H54 (cell line): Measurements from ENCODE around the gene CDC42EP2.
A peak's percentile ranks its signal among the peaks of the same experiment; 100 is the strongest.

ENCODE experiments used
- DNase-seq: peaks from one replicate; pipeline ENCODE4 v3.0.0; 2011; ENCODE audit warnings: low spot score, mixed read lengths; ENCODE audit not compliant: insufficient read length
- FAIRE-seq: peaks from 3 replicates; lab custom pipeline; 2011; peaks lifted over from hg19 to GRCh38; lab: Jason Lieb, UNC
- POLR2A ChIP-seq: IDR thresholded peaks from 2 replicates; pipeline ENCODE4 v1.6.1; 2011; ENCODE audit warnings: low read depth, mild to moderate bottlenecking, low read length

CDC42EP2 gene

GRCh38 chr11:65314501-65315203, at the start of gene CDC42EP2:
Gene CDC42EP2 (plus strand): TSS chr11:65314866. CDS start chr11:65320899, 6,033 bp downstream.
- DNase-seq (peak; percentile 60), FAIRE-seq (no peak)
- peak; percentile 76 for TF ChIP-seq POLR2A

GRCh38 chr11:65266210-65266609, 48.5 kb upstream of the CDC42EP2 start:
- FAIRE-seq = no peak
- DNase-seq = no peak
- TF ChIP-seq POLR2A = no peak

- DNase-seq = peak; percentile 65
Measured at GRCh38 chr11:65274735-65275682, 39.7 kb upstream of the CDC42EP2 start.

GRCh38 chr11:65275906-65276305, 38.8 kb upstream of the CDC42EP2 start:
- no peak for DNase-seq
- TF ChIP-seq POLR2A = no peak
- no peak for FAIRE-seq

More at GRCh38 chr11:65274735-65275682, 39.7 kb upstream of the CDC42EP2 start:
- peak; percentile 33 for FAIRE-seq
- no peak for TF ChIP-seq POLR2A

GRCh38 chr11:65277631-65278277, 36.9 kb upstream of the CDC42EP2 start:
- no peak for FAIRE-seq
- no peak for DNase-seq
- no peak for TF ChIP-seq POLR2A

- DNase-seq (no peak), FAIRE-seq (no peak)
- no peak for TF ChIP-seq POLR2A
Measured at GRCh38 chr11:65278356-65278755, 36.3 kb upstream of the CDC42EP2 start.

- DNase-seq (no peak), FAIRE-seq (no peak)
- no peak for TF ChIP-seq POLR2A
Measured at GRCh38 chr11:65279279-65279678, 35.4 kb upstream of the CDC42EP2 start.

- DNase-seq = peak; percentile 56
- peak; percentile 78 for FAIRE-seq
- TF ChIP-seq POLR2A = no peak
Measured at GRCh38 chr11:65279741-65280440, 34.8 kb upstream of the CDC42EP2 start.

GRCh38 chr11:65280646-65281045, 34.0 kb upstream of the CDC42EP2 start:
- FAIRE-seq (no peak), DNase-seq (no peak)
- TF ChIP-seq POLR2A = no peak

- no peak for DNase-seq
- no peak for TF ChIP-seq POLR2A
- FAIRE-seq = no peak
Measured at GRCh38 chr11:65286686-65287085, 28.0 kb upstream of the CDC42EP2 start.

- FAIRE-seq = no peak
- TF ChIP-seq POLR2A = no peak
- DNase-seq = no peak
Measured at GRCh38 chr11:65287601-65288000, 27.1 kb upstream of the CDC42EP2 start.

GRCh38 chr11:65288706-65289536, 25.7 kb upstream of the CDC42EP2 start:
- FAIRE-seq (no peak), DNase-seq (no peak)
- no peak for TF ChIP-seq POLR2A
